ENCODE data around the gene PDE6G. TPM values are rescaled to one million over a fixed set of nuclear protein-coding genes. Genes with fewer than 3 reads are reported as not detected.
A peak's percentile ranks its signal among the peaks of the same experiment; 100 is the strongest.
"Not testable (repeated sequence)": the region's sequence is repeated elsewhere in the genome, so short reads cannot be mapped to it uniquely, and the experiment has no call there.

The PDE6G gene
- total RNA-seq, 1 experiment from 2014 or later, result 1.6 TPM

DNA sequence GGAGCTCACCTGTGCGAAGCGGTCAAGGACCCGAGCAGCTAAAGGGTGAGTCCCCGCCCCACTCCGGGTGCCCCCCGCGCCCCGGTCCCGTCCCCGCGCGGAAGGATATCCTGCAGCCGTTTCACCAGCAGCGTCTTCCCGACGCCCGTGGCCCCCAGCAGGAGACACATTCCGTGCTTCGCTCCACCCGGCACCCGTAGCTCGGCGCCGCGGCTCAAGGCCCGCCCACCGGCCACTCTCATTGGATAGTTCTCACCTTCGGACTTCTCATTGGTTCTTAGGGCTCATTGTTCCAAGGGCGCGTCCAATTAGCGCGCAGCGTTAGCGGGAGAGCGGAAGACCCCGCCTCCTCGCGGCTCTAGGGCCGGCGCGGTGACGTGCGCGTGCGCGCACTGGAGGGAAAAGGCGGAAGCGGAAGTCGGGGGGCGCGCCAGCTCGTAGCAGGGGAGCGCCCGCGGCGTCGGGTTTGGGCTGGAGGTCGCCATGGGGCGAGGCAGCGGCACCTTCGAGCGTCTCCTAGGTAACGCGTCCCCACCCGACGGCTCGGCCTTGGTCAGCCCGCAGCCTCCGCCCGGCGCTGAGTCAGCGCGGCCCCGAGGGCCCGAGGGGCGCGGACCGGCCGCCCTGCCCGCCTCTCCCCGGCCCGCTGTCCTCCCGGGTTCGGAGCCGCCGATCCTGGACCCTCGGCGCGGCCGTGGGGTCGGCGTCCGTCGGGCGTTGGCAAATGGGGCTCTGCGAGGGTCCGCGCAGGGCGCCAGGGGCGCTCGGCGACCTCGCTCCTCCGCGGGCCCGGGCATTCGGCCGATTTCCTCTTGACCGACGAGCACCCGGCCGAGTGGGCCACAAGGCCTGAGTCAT, 27.5 kb upstream of the PDE6G start, which contains the start of the genes ARL16 and HGS:
Gene ARL16 (minus strand): TSS at position 214 of the 858 bp plus-strand sequence. CDS start 44 bp downstream, at position 170.
Gene HGS (plus strand): TSS at position 428 of the 858 bp plus-strand sequence. CDS start 56 bp downstream, at position 484.
- Histone ChIP-seq H4K20me1 (ENCODE audit: insufficient read depth, low read depth, low read length) (peaks cover 28% of the 10 kb centered on the region), H3K27me3 (ENCODE audit: low read length) (no peaks in the 10 kb centered on the region), H3K9ac (ENCODE audit: low read length) (peak within 1 kb of the TSS; percentile 96), H3K4me3 (ENCODE audit: low read length) (peak within 1 kb of the TSS; percentile 74), H3K4me1 (ENCODE audit: low read length) (peaks cover 23% of the 10 kb centered on the region), H3K27ac (ENCODE audit: low read length) (peak within 1 kb of the TSS; percentile 45; the same call in 1 of the 2 replicates), H3K36me3 (ENCODE audit: insufficient read depth, low read length) (peaks cover 15% of the 10 kb centered on the region; the same call in 1 of the 2 replicates), H3K9me3 (ENCODE audit: low read length) (no peaks in the 10 kb centered on the region), H3K9me2 (replicated peaks; ENCODE audit: insufficient read depth, low read length) (no peaks in the 10 kb centered on the region), H2AFZ (ENCODE audit: low read length) (peak within 1 kb of the TSS; percentile 55; the same call in 1 of the 2 replicates), H3K4me2 (ENCODE audit: low read depth, low read length, poor library complexity, severe bottlenecking) (peak within 1 kb of the TSS; percentile 92), H3K79me2 (ENCODE audit: low read length) (peaks cover 57% of the 10 kb centered on the region)
- DNase-seq, result peak; percentile 100

DNA sequence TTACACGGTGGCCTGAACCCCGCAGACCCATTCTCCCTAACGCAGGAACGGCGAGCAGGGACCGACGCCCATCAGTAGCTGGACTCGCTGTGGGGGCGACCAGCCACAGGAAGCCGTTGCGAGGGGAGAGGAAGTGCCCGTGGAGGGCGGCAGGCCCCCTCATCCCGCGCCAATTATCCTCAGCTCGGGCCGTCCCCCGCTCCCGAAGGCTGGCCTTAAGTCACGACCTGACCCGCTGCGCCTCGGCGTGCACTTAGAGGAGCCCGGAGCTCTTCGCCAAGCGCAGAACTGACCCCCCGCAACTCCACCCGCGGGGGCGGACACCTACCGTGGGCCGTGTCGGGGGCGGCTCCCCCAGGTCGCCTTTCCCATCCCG, 26.9 kb upstream of the PDE6G start:
- peaks cover 57% of the 10 kb centered on the region for H3K79me2 ChIP-seq (ENCODE audit: low read length)
- no peaks in the 10 kb centered on the region for H3K27me3 ChIP-seq (ENCODE audit: low read length)
- H3K9me2 ChIP-seq (replicated peaks; ENCODE audit: insufficient read depth, low read length), result no peaks in the 10 kb centered on the region
- H2AFZ ChIP-seq (ENCODE audit: low read length), result peak overlapping the region; percentile 55; the same call in 1 of the 2 replicates
- H4K20me1 ChIP-seq (ENCODE audit: insufficient read depth, low read depth, low read length), result peaks cover 28% of the 10 kb centered on the region
- H3K4me2 ChIP-seq (ENCODE audit: low read depth, low read length, poor library complexity, severe bottlenecking), result peak overlapping the region; percentile 76
- peak; percentile 66 for DNase-seq
- peaks cover 23% of the 10 kb centered on the region for H3K4me1 ChIP-seq (ENCODE audit: low read length)
- H3K4me3 ChIP-seq (ENCODE audit: low read length), result peak overlapping the region; percentile 74
- no peaks in the 10 kb centered on the region for H3K9me3 ChIP-seq (ENCODE audit: low read length)
- peak overlapping the region; percentile 45; the same call in 1 of the 2 replicates for H3K27ac ChIP-seq (ENCODE audit: low read length)
- H3K9ac ChIP-seq (ENCODE audit: low read length), result peak overlapping the region; percentile 96
- peaks cover 15% of the 10 kb centered on the region; the same call in 1 of the 2 replicates for H3K36me3 ChIP-seq (ENCODE audit: insufficient read depth, low read length)

GRCh38 chr17:81682565-81683207, 26.3 kb upstream of the PDE6G start:
- Histone ChIP-seq H3K36me3 (ENCODE audit: insufficient read depth, low read length) (peaks cover 12% of the 10 kb centered on the region; the same call in 1 of the 2 replicates), H3K9ac (ENCODE audit: low read length) (peak overlapping the region; percentile 96), H2AFZ (ENCODE audit: low read length) (peak overlapping the region; percentile 55; the same call in 1 of the 2 replicates), H3K27ac (ENCODE audit: low read length) (peak overlapping the region; percentile 45; the same call in 1 of the 2 replicates), H4K20me1 (ENCODE audit: insufficient read depth, low read depth, low read length) (peaks cover 28% of the 10 kb centered on the region), H3K9me2 (replicated peaks; ENCODE audit: insufficient read depth, low read length) (no peaks in the 10 kb centered on the region), H3K9me3 (ENCODE audit: low read length) (no peaks in the 10 kb centered on the region), H3K4me2 (ENCODE audit: low read depth, low read length, poor library complexity, severe bottlenecking) (peak overlapping the region; percentile 76), H3K4me3 (ENCODE audit: low read length) (peak overlapping the region; percentile 74), H3K4me1 (ENCODE audit: low read length) (peaks cover 23% of the 10 kb centered on the region), H3K79me2 (ENCODE audit: low read length) (peaks cover 57% of the 10 kb centered on the region), H3K27me3 (ENCODE audit: low read length) (no peaks in the 10 kb centered on the region)
- no peak for DNase-seq

- no peak overlapping the region for H3K27ac ChIP-seq (ENCODE audit: low read length)
- H3K4me2 ChIP-seq (ENCODE audit: low read depth, low read length, poor library complexity, severe bottlenecking), result no peak overlapping the region
- peaks cover 23% of the 10 kb centered on the region for H3K4me1 ChIP-seq (ENCODE audit: low read length)
- no peak overlapping the region for H3K4me3 ChIP-seq (ENCODE audit: low read length)
- H3K36me3 ChIP-seq (ENCODE audit: insufficient read depth, low read length), result peaks cover 12% of the 10 kb centered on the region; the same call in 1 of the 2 replicates
- no peak for DNase-seq
- H3K9ac ChIP-seq (ENCODE audit: low read length), result no peak overlapping the region
- no peak overlapping the region for H2AFZ ChIP-seq (ENCODE audit: low read length)
- H4K20me1 ChIP-seq (ENCODE audit: insufficient read depth, low read depth, low read length), result peaks cover 28% of the 10 kb centered on the region
- no peaks in the 10 kb centered on the region for H3K9me2 ChIP-seq (replicated peaks; ENCODE audit: insufficient read depth, low read length)
- H3K9me3 ChIP-seq (ENCODE audit: low read length), result no peaks in the 10 kb centered on the region
- peaks cover 48% of the 10 kb centered on the region for H3K79me2 ChIP-seq (ENCODE audit: low read length)
- H3K27me3 ChIP-seq (ENCODE audit: low read length), result no peaks in the 10 kb centered on the region
Measured at GRCh38 chr17:81681672-81682071, 25.3 kb upstream of the PDE6G start.

DNA sequence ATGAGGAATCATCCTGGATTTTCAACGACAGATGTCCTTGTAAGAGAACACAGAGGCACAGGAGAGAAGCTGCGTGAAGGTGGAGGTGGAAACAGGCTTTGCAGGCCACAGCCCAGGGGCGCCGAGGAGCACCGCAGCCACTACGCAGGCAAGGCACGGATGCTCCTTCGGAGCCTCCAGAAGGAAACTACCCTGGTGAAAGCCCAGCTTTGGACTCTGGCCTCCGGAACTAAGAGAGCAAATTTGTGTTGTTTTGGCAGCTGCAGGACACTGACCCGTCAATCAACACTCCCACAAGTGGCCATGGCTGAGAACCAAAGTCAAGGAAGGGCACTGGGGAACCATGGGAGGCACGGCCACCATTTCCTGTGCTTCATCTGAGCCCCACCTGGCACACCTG, 23.8 kb upstream of the PDE6G start:
- no peak overlapping the region for H2AFZ ChIP-seq (ENCODE audit: low read length)
- no peak overlapping the region for H3K27ac ChIP-seq (ENCODE audit: low read length)
- H3K9me2 ChIP-seq (replicated peaks; ENCODE audit: insufficient read depth, low read length), result no peaks in the 10 kb centered on the region
- H3K36me3 ChIP-seq (ENCODE audit: insufficient read depth, low read length), result no peaks in the 10 kb centered on the region
- peaks cover 15% of the 10 kb centered on the region for H3K4me1 ChIP-seq (ENCODE audit: low read length)
- peaks cover 16% of the 10 kb centered on the region for H4K20me1 ChIP-seq (ENCODE audit: insufficient read depth, low read depth, low read length)
- H3K9ac ChIP-seq (ENCODE audit: low read length), result no peak overlapping the region
- H3K79me2 ChIP-seq (ENCODE audit: low read length), result peaks cover 34% of the 10 kb centered on the region
- H3K4me3 ChIP-seq (ENCODE audit: low read length), result no peak overlapping the region
- no peak for DNase-seq
- no peaks in the 10 kb centered on the region for H3K27me3 ChIP-seq (ENCODE audit: low read length)
- no peak overlapping the region for H3K4me2 ChIP-seq (ENCODE audit: low read depth, low read length, poor library complexity, severe bottlenecking)
- no peaks in the 10 kb centered on the region for H3K9me3 ChIP-seq (ENCODE audit: low read length)

GRCh38 chr17:81676906-81677305, 20.6 kb upstream of the PDE6G start:
- Histone ChIP-seq H3K9me2 (replicated peaks; ENCODE audit: insufficient read depth, low read length) (no peaks in the 10 kb centered on the region), H2AFZ (ENCODE audit: low read length) (no peak overlapping the region), H3K27me3 (ENCODE audit: low read length) (no peaks in the 10 kb centered on the region), H3K79me2 (ENCODE audit: low read length) (peaks cover 4% of the 10 kb centered on the region), H4K20me1 (ENCODE audit: insufficient read depth, low read depth, low read length) (no peaks in the 10 kb centered on the region), H3K27ac (ENCODE audit: low read length) (no peak overlapping the region), H3K36me3 (ENCODE audit: insufficient read depth, low read length) (0 out of 2 replicates have a peak, but pooled peaks cover 3% of the 10 kb centered on the region), H3K4me1 (ENCODE audit: low read length) (no peaks in the 10 kb centered on the region; the same call in 1 of the 2 replicates), H3K9me3 (ENCODE audit: low read length) (no peaks in the 10 kb centered on the region), H3K4me2 (ENCODE audit: low read depth, low read length, poor library complexity, severe bottlenecking) (no peak overlapping the region), H3K4me3 (ENCODE audit: low read length) (no peak overlapping the region), H3K9ac (ENCODE audit: low read length) (no peak overlapping the region)
- no peak for DNase-seq

DNA sequence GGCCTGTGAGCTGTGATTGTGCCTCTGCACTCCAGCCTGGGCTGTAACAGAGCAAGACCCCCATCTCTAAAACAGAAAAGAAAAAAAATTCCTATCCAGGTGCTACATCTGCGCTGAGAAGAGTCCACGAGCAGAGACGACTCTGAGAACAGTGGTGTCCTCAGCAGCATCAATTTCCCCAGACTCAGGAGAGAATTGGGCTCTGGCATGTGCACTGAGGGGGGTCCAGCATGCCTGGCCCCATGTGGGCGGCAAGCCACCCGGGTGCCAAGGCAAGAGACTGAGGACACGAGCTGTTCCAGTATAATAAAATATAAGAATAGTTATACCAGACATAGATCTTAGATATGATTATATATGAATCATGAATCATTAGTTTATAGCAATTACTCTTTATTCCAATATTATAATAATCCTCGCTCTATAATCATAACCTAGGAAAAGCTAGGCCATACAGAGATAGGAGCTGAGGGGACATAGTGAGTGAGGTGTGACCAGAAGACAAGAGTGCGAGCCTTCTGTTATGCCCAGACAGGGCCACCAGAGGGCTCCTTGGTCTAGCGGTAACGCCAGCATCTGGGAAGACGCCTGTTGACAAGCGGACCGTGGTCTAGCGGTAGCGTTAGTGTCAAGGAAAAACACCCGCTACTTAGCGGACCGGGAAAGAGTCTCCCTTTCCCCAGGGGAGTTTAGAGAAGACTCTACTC, 19.3 kb upstream of the PDE6G start:
- not testable (repeated sequence) for H4K20me1 ChIP-seq (ENCODE audit: insufficient read depth, low read depth, low read length); H3K27me3 ChIP-seq (ENCODE audit: low read length); H3K9me3 ChIP-seq (ENCODE audit: low read length); H3K4me2 ChIP-seq (ENCODE audit: low read depth, low read length, poor library complexity, severe bottlenecking); H3K9me2 ChIP-seq (replicated peaks; ENCODE audit: insufficient read depth, low read length); H3K36me3 ChIP-seq (ENCODE audit: insufficient read depth, low read length); H3K9ac ChIP-seq (ENCODE audit: low read length); H3K79me2 ChIP-seq (ENCODE audit: low read length); H3K27ac ChIP-seq (ENCODE audit: low read length); H3K4me3 ChIP-seq (ENCODE audit: low read length); H2AFZ ChIP-seq (ENCODE audit: low read length); H3K4me1 ChIP-seq (ENCODE audit: low read length)
- peak; percentile 69 for DNase-seq

All from Karpas-422 (cell line).